GM23248 (cell line): ENCODE data around the gene ESRP2. TPM values are rescaled to one million over a fixed set of nuclear protein-coding genes. Genes with fewer than 3 reads are reported as not detected.

Experiments
- DNase-seq: peaks from one replicate; pipeline ENCODE4 v3.0.0-alpha.2; 2015
- H2AFZ ChIP-seq: fragments of 200-600 bp; sonication (generic); 2 replicates; pipeline ENCODE4 v1.6.1; 2016; ENCODE audit warnings: antibody characterized with exemption
- H3F3A ChIP-seq: fragments of 200-600 bp; sonication (generic); 2 replicates; pipeline ENCODE4 v1.6.1; 2016; ENCODE audit warnings: mild to moderate bottlenecking, antibody characterized with exemption, mixed run types; ENCODE audit not compliant: insufficient read depth
- H3K27ac ChIP-seq: fragments of 200-600 bp; sonication (generic); 2 replicates; pipeline ENCODE4 v1.5.1; 2016; ENCODE audit warnings: mild to moderate bottlenecking
- H3K27me3 ChIP-seq: fragments of 200-600 bp; sonication (generic); replicated peaks from 2 replicates; pipeline ENCODE4 v1.6.1; 2016; ENCODE audit warnings: mild to moderate bottlenecking; ENCODE audit not compliant: insufficient read depth
- H3K36me3 ChIP-seq: fragments of 200-600 bp; sonication (generic); 2 replicates; pipeline ENCODE4 v1.6.1; 2016; ENCODE audit warnings: low read depth, mild to moderate bottlenecking
- H3K4me1 ChIP-seq: fragments of 200-600 bp; sonication (generic); 2 replicates; pipeline ENCODE4 v1.6.1; 2016; ENCODE audit warnings: mild to moderate bottlenecking; ENCODE audit not compliant: insufficient read depth
- H3K4me2 ChIP-seq: fragments of 200-600 bp; sonication (generic); one replicate; pipeline ENCODE4 v1.6.1; 2016; ENCODE audit warnings: mild to moderate bottlenecking; ENCODE audit not compliant: unreplicated experiment
- H3K4me3 ChIP-seq: fragments of 200-600 bp; sonication (generic); 2 replicates; pipeline ENCODE4 v1.5.1; 2016; ENCODE audit warnings: mild to moderate bottlenecking
- H3K79me2 ChIP-seq: fragments of 200-600 bp; sonication (generic); 2 replicates; pipeline ENCODE4 v1.6.1; 2016; ENCODE audit warnings: mild to moderate bottlenecking; ENCODE audit not compliant: insufficient read depth
- H3K9ac ChIP-seq: fragments of 200-600 bp; sonication (generic); 2 replicates; pipeline ENCODE4 v1.6.1; 2016; ENCODE audit warnings: mild to moderate bottlenecking
- H3K9me2 ChIP-seq: fragments of 200-600 bp; sonication (generic); 2 replicates; pipeline ENCODE4 v1.6.1; 2016; ENCODE audit warnings: mixed run types, mild to moderate bottlenecking, moderate library complexity; ENCODE audit not compliant: insufficient read depth
- H3K9me3 ChIP-seq: fragments of 200-600 bp; sonication (generic); one replicate; pipeline ENCODE4 v1.6.1; 2017; ENCODE audit warnings: low read depth
- H4K20me1 ChIP-seq: fragments of 200-600 bp; sonication (generic); 2 replicates; pipeline ENCODE4 v1.6.0; 2016; ENCODE audit not compliant: insufficient read depth
- EZH2 ChIP-seq: fragments of 200-600 bp; sonication (generic); IDR thresholded peaks from 2 replicates; pipeline ENCODE4 v1.6.1; 2018; ENCODE audit warnings: antibody characterized with exemption, mild to moderate bottlenecking; ENCODE audit not compliant: insufficient read depth, poor library complexity, severe bottlenecking
- EZH2phosphoT487 ChIP-seq: fragments of 200-600 bp; sonication (generic); IDR thresholded peaks from 2 replicates; pipeline ENCODE4 v1.6.1; 2018; ENCODE audit warnings: antibody characterized with exemption, moderate library complexity, mild to moderate bottlenecking, low read depth; ENCODE audit not compliant: insufficient read depth
- WGBS, 2 experiments: methylation state at CpG; one replicate each; pipeline ENCODE4 v1.1.6; 2015 to 2017; ENCODE audit warnings: low lambda C conversion rate in 2 of 2, low coverage in 1 of 2; ENCODE audit errors: missing lambda C conversion rate in 2 of 2; 5-methylcytosine and 5-hydroxymethylcytosine counted together
- in situ Hi-C: fragments of 300-500 bp; cut with MboI; formaldehyde crosslinking; loops from 2 replicates; pipeline ENCODE4 v1.15.0; 2020
- polyA plus RNA-seq: library from polyadenylated mRNA; unstranded; fragments of >200 nt; fragmentation: Nextera tagmentation; extraction: Ambion mirVana; gene quantifications from 2 replicates; pipeline ENCODE4 v1.2.1, GENCODE V29; 2016
- total RNA-seq: library from RNA; depleted of rRNA; stranded (reverse); fragments of >200 nt; shearing (Covaris generic); gene quantifications from 2 replicates; pipeline ENCODE4 v1.2.3, GENCODE V29; 2014

The ESRP2 gene
- total and polyA plus RNA-seq, 2 experiments from 2014 or later = 0.32 to 0.34 TPM

DNA sequence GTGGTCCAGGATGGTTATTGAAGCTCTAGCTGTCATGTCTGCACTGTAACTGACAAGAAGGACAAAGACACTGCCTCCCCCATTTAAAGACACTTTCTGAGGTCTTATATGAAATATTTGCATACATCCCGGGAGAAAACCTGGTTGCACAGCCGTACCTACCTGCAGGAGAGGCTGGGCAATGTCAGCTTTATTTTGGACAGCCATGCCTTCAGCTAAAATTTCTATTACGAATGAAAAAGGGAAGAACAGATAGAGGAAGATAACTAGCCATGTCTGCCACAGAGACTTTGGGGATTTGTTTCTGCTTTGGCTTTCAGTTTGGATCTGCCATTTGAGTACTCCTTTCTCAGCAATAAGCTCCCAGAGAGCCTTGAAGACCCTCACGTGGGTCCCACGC is 47.4 kb upstream of the ESRP2 start:
- H3K9ac ChIP-seq = no peak overlapping the region
- no peaks in the 10 kb centered on the region for H3K9me3 ChIP-seq
- H3F3A ChIP-seq = peaks cover 17% of the 10 kb centered on the region
- no peak overlapping the region for H2AFZ ChIP-seq
- no peaks in the 10 kb centered on the region for H3K9me2 ChIP-seq
- no peak for DNase-seq
- peaks cover 22% of the 10 kb centered on the region for H3K36me3 ChIP-seq
- no peak overlapping the region for H3K4me2 ChIP-seq
- 56 to 59% methylated on average over 5 of the region's 5 CpGs for WGBS, 2 experiments
- H4K20me1 ChIP-seq = 0 out of 2 replicates have a peak, but pooled peaks cover 3% of the 10 kb centered on the region
- TF ChIP-seq EZH2phosphoT487 (no peak), EZH2 (no peak)
- H3K27me3 ChIP-seq = no peaks in the 10 kb centered on the region
- H3K79me2 ChIP-seq = peaks cover 89% of the 10 kb centered on the region
- no peak overlapping the region for H3K27ac ChIP-seq
- H3K4me3 ChIP-seq = no peak overlapping the region
- in situ Hi-C loops = no loop called here
- H3K4me1 ChIP-seq = peaks cover 15% of the 10 kb centered on the region

DNA sequence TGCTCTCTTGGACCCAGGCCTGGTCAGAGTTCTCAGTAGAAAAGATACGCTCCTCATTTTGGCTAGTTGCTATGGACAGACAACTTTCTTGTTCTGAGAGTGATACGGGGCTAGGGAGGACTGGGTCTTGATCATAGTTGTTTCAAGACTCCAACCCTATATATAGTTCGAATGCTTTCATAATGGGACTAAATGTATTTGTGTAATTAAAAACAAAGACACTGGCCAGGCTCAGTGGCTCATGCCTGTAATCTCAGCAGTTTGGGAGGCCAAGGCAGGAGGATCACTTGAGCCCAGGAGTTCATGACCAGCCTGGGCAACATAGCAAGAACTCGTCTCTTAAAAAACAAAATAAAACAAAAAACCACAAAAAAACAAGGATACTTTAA is 46.1 kb upstream of the ESRP2 start:
- TF ChIP-seq EZH2phosphoT487 = no peak
- TF ChIP-seq EZH2 = no peak
- Histone ChIP-seq H3K9me2 (no peaks in the 10 kb centered on the region), H3K9me3 (no peaks in the 10 kb centered on the region), H4K20me1 (0 out of 2 replicates have a peak, but pooled peaks cover 3% of the 10 kb centered on the region), H3K27me3 (no peaks in the 10 kb centered on the region), H3K4me3 (no peak overlapping the region), H3K36me3 (peaks cover 19% of the 10 kb centered on the region), H3K4me2 (no peak overlapping the region), H3K27ac (no peak overlapping the region), H3K4me1 (peaks cover 4% of the 10 kb centered on the region), H3K9ac (no peak overlapping the region), H2AFZ (no peak overlapping the region), H3K79me2 (peaks cover 93% of the 10 kb centered on the region), H3F3A (peaks cover 7% of the 10 kb centered on the region)
- no peak for DNase-seq
- WGBS, 2 experiments = 87 to 90% methylated on average over 4 of the region's 4 CpGs
- in situ Hi-C loops = no loop called here

DNA sequence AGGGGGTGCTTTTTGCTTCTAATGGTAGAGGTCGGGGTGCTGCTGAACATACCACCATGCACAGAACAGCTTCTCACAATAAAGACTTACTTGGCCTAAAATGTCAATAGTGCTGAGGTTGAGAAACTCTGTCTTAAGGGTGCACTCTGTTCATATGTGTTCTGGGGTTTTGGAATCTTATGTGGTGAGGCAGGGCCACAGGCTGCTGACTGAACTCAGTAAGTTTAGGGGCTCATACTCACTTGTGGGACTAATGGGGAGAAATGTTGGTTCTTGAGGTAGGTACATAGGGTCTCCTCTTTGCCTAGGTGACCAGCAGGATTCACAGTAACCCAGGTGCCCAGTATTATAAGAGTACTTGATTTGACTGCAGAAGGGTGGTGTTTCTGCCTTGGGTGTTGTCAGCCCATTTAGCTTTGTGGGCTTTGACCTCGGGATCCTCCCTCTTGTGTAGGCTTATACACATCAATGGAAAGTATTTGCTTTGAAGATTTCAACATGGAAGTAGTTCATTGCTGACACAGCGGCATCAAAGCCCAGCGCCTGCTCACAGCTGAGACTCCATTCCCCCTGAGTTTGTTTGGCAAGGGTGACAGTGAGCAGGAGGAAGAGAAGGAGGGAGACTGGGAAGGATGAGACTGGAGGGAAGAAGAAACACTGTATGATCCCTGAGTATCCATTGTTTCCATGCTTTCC is 45.6 kb upstream of the ESRP2 start:
- H3K79me2 ChIP-seq = peaks cover 93% of the 10 kb centered on the region
- 0 out of 2 replicates have a peak, but pooled peaks cover 1% of the 10 kb centered on the region for H4K20me1 ChIP-seq
- in situ Hi-C loops = no loop called here
- H3K4me3 ChIP-seq = no peak overlapping the region
- no peaks in the 10 kb centered on the region for H3K4me1 ChIP-seq
- peaks cover 2% of the 10 kb centered on the region for H3F3A ChIP-seq
- no peaks in the 10 kb centered on the region for H3K9me3 ChIP-seq
- H3K36me3 ChIP-seq = peaks cover 18% of the 10 kb centered on the region; the same call in 1 of the 2 replicates
- no peaks in the 10 kb centered on the region for H3K9me2 ChIP-seq
- no peak for DNase-seq
- H3K9ac ChIP-seq = no peak overlapping the region
- no peak overlapping the region for H3K27ac ChIP-seq
- WGBS, 2 experiments = 82 to 87% methylated on average over 4 of the region's 4 CpGs
- no peak overlapping the region for H2AFZ ChIP-seq
- TF ChIP-seq EZH2 = no peak
- TF ChIP-seq EZH2phosphoT487 = no peak
- no peaks in the 10 kb centered on the region for H3K27me3 ChIP-seq
- H3K4me2 ChIP-seq = no peak overlapping the region

DNA sequence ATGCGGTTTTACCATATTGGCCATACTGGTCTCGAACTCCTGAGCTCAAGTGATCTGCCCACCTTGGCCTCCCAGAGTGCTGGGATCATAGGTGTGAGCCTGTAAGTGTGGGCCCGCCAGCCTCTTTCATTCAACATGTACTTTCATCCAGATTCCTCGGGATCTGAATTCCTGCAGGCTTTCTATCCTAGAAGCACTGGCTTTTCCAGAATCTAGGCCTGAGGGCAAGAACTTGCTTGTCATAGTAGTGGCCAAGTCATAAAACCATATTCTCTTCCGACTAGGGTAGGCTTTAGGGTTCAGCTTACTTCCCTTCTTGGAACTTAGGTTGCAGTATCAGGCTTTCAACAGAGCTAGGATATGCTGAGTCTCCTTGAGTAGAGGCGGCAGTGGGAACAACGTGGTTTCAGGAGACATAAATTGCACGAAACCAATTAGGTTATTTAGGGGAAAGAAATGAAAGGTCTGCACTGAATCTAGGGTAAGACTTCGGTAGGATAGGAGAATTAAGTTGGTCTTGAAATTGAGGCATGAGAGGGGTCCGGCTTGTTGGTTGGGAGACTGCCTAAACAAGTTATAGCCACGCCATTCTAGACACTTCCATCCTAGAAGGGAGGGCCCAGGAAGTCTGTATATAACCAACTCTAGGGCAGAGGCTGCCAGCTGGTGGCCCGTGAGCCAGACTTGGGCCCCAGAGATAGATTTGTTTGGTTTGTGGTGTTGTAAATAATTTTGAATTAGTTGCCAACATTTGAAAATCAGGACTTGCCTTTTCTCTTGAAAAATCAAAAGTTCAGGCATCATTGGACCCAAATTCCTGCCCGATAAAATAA is 44.0 kb upstream of the ESRP2 start:
- no peaks in the 10 kb centered on the region; the same call in 1 of the 2 replicates for H4K20me1 ChIP-seq
- H3K79me2 ChIP-seq = peaks cover 93% of the 10 kb centered on the region

More for the DNA sequence above, 44.0 kb upstream of the ESRP2 start:
- no peak overlapping the region for H3K4me2 ChIP-seq
- no peak overlapping the region for H3K4me3 ChIP-seq
- no peak for TF ChIP-seq EZH2
- TF ChIP-seq EZH2phosphoT487 = no peak
- H3K27me3 ChIP-seq = no peaks in the 10 kb centered on the region
- H3K4me1 ChIP-seq = no peaks in the 10 kb centered on the region
- H3K9ac ChIP-seq = no peak overlapping the region
- no peaks in the 10 kb centered on the region for H3F3A ChIP-seq
- in situ Hi-C loops = no loop called here
- H3K27ac ChIP-seq = no peak overlapping the region
- no peak for DNase-seq
- peaks cover 24% of the 10 kb centered on the region; the same call in 1 of the 2 replicates for H3K36me3 ChIP-seq
- no peaks in the 10 kb centered on the region for H3K9me3 ChIP-seq
- 95 to 96% methylated on average over 13 of the region's 13 CpGs for WGBS, 2 experiments
- no peaks in the 10 kb centered on the region for H3K9me2 ChIP-seq
- H2AFZ ChIP-seq = no peak overlapping the region
